ENCODE measurements around the gene FHIT.

GRCh38 chr3:60932643-60933042, 318.6 kb downstream of the FHIT start:
- no peak for TF ChIP-seq POLR2A (IDR thresholded peaks at IDR 0.05)
- no peak for TF ChIP-seq CTCF (IDR thresholded peaks at IDR 0.05)
